WTC11 (cell line): Measurements from ENCODE around the gene PCSK4.

Experiments used
- CREB1 ChIP-seq: sonication (generic); formaldehyde crosslinking; IDR thresholded peaks from 2 replicates; pipeline ENCODE4 v1.8.0; 2023; ENCODE audit warnings: mild to moderate bottlenecking, missing genetic modification reagents
- E2F4 ChIP-seq: sonication (generic); formaldehyde crosslinking; IDR thresholded peaks from 2 replicates; pipeline ENCODE4 v1.8.1; 2022; ENCODE audit warnings: low read depth, mild to moderate bottlenecking, moderate library complexity, missing genetic modification reagents, borderline replicate concordance
- ETV6 ChIP-seq: sonication (generic); formaldehyde crosslinking; IDR thresholded peaks from 2 replicates; pipeline ENCODE4 v1.8.1; 2022; ENCODE audit warnings: mild to moderate bottlenecking, missing genetic modification reagents
- IRF1 ChIP-seq: sonication (generic); formaldehyde crosslinking; IDR thresholded peaks from 2 replicates; pipeline ENCODE4 v1.8.0; 2023; ENCODE audit warnings: missing genetic modification reagents
- MYBL2 ChIP-seq: sonication (generic); formaldehyde crosslinking; IDR thresholded peaks from 2 replicates; pipeline ENCODE4 v1.8.1; 2023; ENCODE audit warnings: mild to moderate bottlenecking, moderate library complexity, missing genetic modification reagents
- ZSCAN18 ChIP-seq: fragments of 250-450 bp; sonication (Bioruptor Pico); IDR thresholded peaks from 2 replicates; pipeline ENCODE4 v2.1.2; 2022; ENCODE audit warnings: mild to moderate bottlenecking, moderate library complexity
- TF ChIP-seq, protein P1 (sequence below): fragments of 200-600 bp; IDR thresholded peaks from 2 replicates; pipeline ENCODE4 v1.8.0; 2022; ENCODE audit warnings: antibody characterized with exemption
- TF ChIP-seq, protein P2 (sequence below): sonication (generic); formaldehyde crosslinking; conservative IDR thresholded peaks from 2 replicates; pipeline ENCODE4 v1.8.1; 2022; ENCODE audit warnings: mild to moderate bottlenecking, missing genetic modification reagents
- TF ChIP-seq, protein P3 (sequence below): sonication (generic); formaldehyde crosslinking; IDR thresholded peaks from 2 replicates; pipeline ENCODE4 v1.8.1; 2022; ENCODE audit warnings: low read depth, missing genetic modification reagents, borderline replicate concordance

DNA sequence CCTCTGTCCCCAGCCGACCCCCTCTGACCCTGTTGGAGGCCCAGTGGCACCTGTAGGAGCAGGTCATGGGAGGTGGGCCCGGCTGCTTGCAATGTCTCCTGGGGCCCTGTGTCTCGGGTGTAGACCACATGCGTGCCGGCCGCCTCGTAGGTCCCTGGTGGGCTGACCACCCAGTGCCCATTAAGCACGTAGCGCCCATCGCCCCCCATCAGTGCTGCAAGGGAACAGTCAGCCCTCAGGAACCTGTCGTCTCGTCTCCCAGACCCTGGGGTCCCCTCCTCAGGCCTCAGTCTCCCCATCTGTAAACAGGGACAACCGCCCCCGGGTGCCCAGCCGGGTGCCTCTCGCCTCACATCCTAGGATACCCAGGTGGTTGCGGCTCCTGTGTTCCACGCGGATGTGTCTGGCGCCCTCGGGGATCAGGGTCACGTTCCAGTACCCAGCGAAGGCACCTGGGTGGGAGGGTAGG is 17.1 kb upstream of the PCSK4 start:
- TF ChIP-seq, protein P1, sequence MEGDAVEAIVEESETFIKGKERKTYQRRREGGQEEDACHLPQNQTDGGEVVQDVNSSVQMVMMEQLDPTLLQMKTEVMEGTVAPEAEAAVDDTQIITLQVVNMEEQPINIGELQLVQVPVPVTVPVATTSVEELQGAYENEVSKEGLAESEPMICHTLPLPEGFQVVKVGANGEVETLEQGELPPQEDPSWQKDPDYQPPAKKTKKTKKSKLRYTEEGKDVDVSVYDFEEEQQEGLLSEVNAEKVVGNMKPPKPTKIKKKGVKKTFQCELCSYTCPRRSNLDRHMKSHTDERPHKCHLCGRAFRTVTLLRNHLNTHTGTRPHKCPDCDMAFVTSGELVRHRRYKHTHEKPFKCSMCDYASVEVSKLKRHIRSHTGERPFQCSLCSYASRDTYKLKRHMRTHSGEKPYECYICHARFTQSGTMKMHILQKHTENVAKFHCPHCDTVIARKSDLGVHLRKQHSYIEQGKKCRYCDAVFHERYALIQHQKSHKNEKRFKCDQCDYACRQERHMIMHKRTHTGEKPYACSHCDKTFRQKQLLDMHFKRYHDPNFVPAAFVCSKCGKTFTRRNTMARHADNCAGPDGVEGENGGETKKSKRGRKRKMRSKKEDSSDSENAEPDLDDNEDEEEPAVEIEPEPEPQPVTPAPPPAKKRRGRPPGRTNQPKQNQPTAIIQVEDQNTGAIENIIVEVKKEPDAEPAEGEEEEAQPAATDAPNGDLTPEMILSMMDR, result no peak
- TF ChIP-seq IRF1 (CRISPR knock-in tag) (no peak), E2F4 (no peak), CREB1 (CRISPR knock-in tag) (no peak), ETV6 (CRISPR knock-in tag) (no peak), MYBL2 (CRISPR knock-in tag) (no peak), ZSCAN18 (CRISPR knock-in tag) (no peak)
- TF ChIP-seq, protein P2, sequence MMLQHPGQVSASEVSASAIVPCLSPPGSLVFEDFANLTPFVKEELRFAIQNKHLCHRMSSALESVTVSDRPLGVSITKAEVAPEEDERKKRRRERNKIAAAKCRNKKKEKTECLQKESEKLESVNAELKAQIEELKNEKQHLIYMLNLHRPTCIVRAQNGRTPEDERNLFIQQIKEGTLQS (CRISPR knock-in tag), result no peak
- TF ChIP-seq, protein P3, sequence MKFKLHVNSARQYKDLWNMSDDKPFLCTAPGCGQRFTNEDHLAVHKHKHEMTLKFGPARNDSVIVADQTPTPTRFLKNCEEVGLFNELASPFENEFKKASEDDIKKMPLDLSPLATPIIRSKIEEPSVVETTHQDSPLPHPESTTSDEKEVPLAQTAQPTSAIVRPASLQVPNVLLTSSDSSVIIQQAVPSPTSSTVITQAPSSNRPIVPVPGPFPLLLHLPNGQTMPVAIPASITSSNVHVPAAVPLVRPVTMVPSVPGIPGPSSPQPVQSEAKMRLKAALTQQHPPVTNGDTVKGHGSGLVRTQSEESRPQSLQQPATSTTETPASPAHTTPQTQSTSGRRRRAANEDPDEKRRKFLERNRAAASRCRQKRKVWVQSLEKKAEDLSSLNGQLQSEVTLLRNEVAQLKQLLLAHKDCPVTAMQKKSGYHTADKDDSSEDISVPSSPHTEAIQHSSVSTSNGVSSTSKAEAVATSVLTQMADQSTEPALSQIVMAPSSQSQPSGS (CRISPR knock-in tag), result no peak
